ENCODE data around the gene PMVK. TPM values are rescaled to one million over a fixed set of nuclear protein-coding genes. Genes with fewer than 3 reads are reported as not detected.

PMVK gene
- total RNA-seq, 2 donors from 2014 or later, result 9.7 to 13.8 TPM

DNA sequence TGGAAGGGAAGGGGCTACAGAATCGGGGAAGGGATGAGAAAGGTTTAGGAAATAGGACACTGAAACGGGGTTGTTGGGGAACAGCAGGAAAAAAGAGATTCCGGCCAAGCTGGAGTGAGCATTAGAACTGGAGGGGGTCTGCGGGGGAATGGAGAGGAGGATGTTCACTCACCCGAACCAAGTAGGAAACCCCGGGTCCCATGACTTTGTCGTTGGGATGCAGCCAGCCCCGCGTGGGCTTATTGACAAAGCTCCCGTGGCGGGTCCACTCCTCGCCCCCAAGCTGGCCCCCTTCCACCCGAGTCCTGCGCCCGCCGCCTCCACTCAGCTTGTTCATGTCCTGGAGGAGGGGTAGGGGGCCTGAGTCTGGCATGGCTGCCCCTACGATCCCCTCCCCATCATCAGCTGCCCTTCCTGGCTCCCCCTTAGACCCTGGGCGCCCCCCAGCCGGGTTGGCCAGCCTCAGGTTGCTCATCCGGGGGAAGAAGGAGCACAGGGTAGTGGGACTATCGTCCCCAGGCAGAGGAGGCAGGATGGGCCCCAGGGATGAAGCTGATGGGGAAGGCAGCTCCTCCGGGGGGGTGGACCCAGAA lies 33.4 kb upstream of the PMVK start:
- ATAC-seq (ENCODE audit: insufficient number of reproducible peaks, low FRiP score, low read depth) (no peak), DNase-seq (ENCODE audit: low spot score) (no peak)
- H3K4me3 ChIP-seq, result peak overlapping the region; percentile 83
- no peaks in the 10 kb centered on the region for H3K27me3 ChIP-seq (replicated peaks; ENCODE audit: insufficient read depth)
- H3K9me3 ChIP-seq, result no peaks in the 10 kb centered on the region
- H3K4me1 ChIP-seq (ENCODE audit: control insufficient read depth in 1 of 2, low read depth in 2 of 2), result peaks cover 33 to 51% of the 10 kb centered on the region in 2 donors
- H3K36me3 ChIP-seq, result peaks cover 23% of the 10 kb centered on the region
- TF ChIP-seq, protein P1, sequence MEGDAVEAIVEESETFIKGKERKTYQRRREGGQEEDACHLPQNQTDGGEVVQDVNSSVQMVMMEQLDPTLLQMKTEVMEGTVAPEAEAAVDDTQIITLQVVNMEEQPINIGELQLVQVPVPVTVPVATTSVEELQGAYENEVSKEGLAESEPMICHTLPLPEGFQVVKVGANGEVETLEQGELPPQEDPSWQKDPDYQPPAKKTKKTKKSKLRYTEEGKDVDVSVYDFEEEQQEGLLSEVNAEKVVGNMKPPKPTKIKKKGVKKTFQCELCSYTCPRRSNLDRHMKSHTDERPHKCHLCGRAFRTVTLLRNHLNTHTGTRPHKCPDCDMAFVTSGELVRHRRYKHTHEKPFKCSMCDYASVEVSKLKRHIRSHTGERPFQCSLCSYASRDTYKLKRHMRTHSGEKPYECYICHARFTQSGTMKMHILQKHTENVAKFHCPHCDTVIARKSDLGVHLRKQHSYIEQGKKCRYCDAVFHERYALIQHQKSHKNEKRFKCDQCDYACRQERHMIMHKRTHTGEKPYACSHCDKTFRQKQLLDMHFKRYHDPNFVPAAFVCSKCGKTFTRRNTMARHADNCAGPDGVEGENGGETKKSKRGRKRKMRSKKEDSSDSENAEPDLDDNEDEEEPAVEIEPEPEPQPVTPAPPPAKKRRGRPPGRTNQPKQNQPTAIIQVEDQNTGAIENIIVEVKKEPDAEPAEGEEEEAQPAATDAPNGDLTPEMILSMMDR (IDR thresholded peaks at IDR 0.05), result no peak
- H3K27ac ChIP-seq, result peak overlapping the region; percentile 98 to 99

DNA sequence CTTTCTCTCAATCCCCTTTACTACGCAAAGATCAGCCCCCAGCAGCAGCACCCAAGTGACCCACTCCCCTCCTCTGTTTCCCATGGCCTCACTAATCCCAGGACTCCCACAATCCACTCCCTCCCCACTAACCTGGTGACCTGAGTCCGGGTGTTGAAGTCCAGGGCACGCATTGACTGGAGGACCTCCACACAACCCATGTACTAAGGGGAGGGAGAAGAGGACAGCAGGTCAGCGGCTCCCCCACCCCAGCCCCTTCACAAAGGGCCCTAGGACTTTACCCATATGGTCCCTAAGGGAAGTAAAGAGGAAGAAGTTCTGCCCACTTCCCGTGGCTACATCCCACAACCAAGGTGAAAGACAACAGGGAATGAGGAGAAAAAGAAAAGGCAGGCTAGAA lies 32.7 kb upstream of the PMVK start:
- Histone ChIP-seq H3K9me3 (no peaks in the 10 kb centered on the region), H3K4me1 (ENCODE audit: control insufficient read depth in 1 of 2, low read depth in 2 of 2) (peaks cover 33 to 51% of the 10 kb centered on the region in 2 donors), H3K27ac (peak overlapping the region; percentile 98 to 99), H3K27me3 (replicated peaks; ENCODE audit: insufficient read depth) (no peaks in the 10 kb centered on the region), H3K36me3 (peaks cover 28% of the 10 kb centered on the region), H3K4me3 (peak overlapping the region; percentile 83)
- TF ChIP-seq, protein P1 (IDR thresholded peaks at IDR 0.05), result no peak
- ATAC-seq (ENCODE audit: insufficient number of reproducible peaks, low FRiP score, low read depth) (no peak), DNase-seq (ENCODE audit: low spot score) (no peak)

DNA sequence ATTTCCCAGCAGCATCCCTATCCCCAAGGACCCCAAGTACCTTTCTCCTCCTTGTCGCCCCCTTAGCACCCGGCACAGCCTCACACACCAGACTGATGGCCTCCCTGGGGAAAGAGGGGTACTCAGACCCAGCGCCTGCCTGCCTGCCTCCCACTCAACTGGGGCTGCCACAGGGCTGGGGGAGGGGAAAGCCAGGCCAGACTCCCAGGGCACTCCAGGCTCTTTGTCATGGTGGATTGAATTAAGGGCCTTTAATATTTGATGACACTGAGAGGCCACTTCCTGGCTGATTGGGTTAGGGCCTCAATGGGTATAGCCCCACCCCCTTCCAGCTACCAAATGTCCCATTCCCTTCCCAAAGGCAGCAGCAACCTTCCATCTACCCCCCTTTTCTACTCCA lies 32.2 kb upstream of the PMVK start:
- peaks cover 33 to 51% of the 10 kb centered on the region in 2 donors for H3K4me1 ChIP-seq (ENCODE audit: control insufficient read depth in 1 of 2, low read depth in 2 of 2)
- ATAC-seq (ENCODE audit: insufficient number of reproducible peaks, low FRiP score, low read depth), result no peak
- H3K27me3 ChIP-seq (replicated peaks; ENCODE audit: insufficient read depth), result no peaks in the 10 kb centered on the region
- DNase-seq (ENCODE audit: low spot score), result no peak
- H3K9me3 ChIP-seq, result no peaks in the 10 kb centered on the region
- peak overlapping the region; percentile 98 to 99 for H3K27ac ChIP-seq
- H3K36me3 ChIP-seq, result peaks cover 33% of the 10 kb centered on the region
- TF ChIP-seq, protein P1 (IDR thresholded peaks at IDR 0.05), result no peak
- H3K4me3 ChIP-seq, result no peak overlapping the region

DNA sequence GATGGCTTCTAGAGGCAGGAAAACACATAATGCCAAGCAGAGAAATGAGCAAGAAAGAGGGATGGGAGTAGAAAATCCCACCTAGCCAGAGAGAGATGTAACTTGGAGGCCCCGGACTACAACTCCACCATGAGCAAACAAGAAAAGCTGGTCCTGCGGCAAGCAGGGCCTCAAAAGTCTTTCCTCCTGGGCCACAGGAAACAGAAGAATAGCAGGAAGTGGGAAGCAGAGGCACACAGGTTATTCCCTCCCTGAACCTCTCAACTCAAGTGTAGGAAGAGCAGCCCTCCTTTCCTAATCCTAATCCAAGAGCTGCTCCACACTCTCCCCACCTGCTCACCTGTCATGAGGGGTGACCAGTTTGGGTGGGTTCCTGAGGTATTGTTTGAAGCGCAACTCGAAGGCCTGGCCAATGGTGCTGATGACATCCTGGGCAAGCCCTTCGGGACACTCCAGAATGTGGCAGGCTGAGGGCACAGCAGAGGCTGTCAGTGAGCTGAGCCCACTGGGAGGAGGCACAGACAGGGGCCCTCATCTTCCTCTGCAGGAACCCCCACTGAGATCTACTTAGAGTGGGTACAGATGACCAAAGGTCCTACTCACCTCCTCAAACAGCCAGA lies 30.9 kb upstream of the PMVK start:
- ATAC-seq (ENCODE audit: insufficient number of reproducible peaks, low FRiP score, low read depth) (no peak), DNase-seq (ENCODE audit: low spot score) (no peak)
- no peaks in the 10 kb centered on the region for H3K27me3 ChIP-seq (replicated peaks; ENCODE audit: insufficient read depth)
- H3K9me3 ChIP-seq, result no peaks in the 10 kb centered on the region
- peaks cover 35 to 48% of the 10 kb centered on the region in 2 donors for H3K4me1 ChIP-seq (ENCODE audit: control insufficient read depth in 1 of 2, low read depth in 2 of 2)
- H3K27ac ChIP-seq, result peak overlapping the region in 1 of 2 donors; percentile 24
- no peak overlapping the region for H3K4me3 ChIP-seq
- TF ChIP-seq, protein P1 (IDR thresholded peaks at IDR 0.05), result no peak
- peaks cover 33% of the 10 kb centered on the region for H3K36me3 ChIP-seq

DNA sequence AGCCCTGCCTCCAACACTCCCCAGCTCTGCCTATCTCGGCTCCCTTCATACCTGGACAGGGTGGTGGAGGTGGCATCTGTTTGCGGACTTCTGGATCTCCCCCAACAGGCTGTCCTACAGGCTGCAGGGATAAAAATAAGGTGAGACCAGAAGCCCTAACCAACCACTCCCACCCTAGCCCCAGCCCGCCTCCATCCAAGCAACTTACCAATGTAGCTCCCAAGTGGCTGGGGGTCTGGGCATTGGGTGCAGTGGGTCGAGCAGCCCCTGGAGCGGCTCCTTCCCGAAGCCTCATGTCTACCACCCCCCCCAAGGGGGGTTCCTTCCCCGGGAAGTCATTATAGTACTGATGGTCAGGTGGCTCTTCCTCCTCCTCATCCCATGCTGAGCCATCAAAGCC lies 29.6 kb upstream of the PMVK start:
- no peaks in the 10 kb centered on the region for H3K9me3 ChIP-seq
- DNase-seq (ENCODE audit: low spot score), result no peak
- no peak overlapping the region for H3K4me3 ChIP-seq
- peaks cover 24 to 38% of the 10 kb centered on the region in 2 donors for H3K4me1 ChIP-seq (ENCODE audit: control insufficient read depth in 1 of 2, low read depth in 2 of 2)
- TF ChIP-seq, protein P1 (IDR thresholded peaks at IDR 0.05), result no peak
- no peak for ATAC-seq (ENCODE audit: insufficient number of reproducible peaks, low FRiP score, low read depth)
- no peak overlapping the region for H3K27ac ChIP-seq
- peaks cover 33% of the 10 kb centered on the region for H3K36me3 ChIP-seq
- no peaks in the 10 kb centered on the region for H3K27me3 ChIP-seq (replicated peaks; ENCODE audit: insufficient read depth)
